GM12878 (cell line): Measurements from ENCODE around the gene SPATC1L. TPM values are rescaled to one million over a fixed set of nuclear protein-coding genes. Genes with fewer than 3 reads are reported as not detected.
A peak's percentile ranks its signal among the peaks of the same experiment; 100 is the strongest.

Experiments
- ATAC-seq: fragments of 200-7000 bp; cut with Tn5 transposase; 3 replicates; pipeline ENCODE4 v1.9.1; 2020; ENCODE audit warnings: mild to moderate bottlenecking, moderate library complexity
- BruUV-seq: library from RNA; stranded (reverse); fragments of 400-500 nt; replicated peaks from 2 replicates; lab custom pipeline; 2021; lab: Mats Ljungman, UMichigan
- CTCF ChIA-PET: fragments of 300-600 bp; sonication (Branson Sonifier 250); formaldehyde crosslinking; extraction: SDS; loops from one replicate; lab custom pipeline; 2021; ENCODE audit warnings: inconsistent platforms; lab: Yijun Ruan, JAX
- POLR2A ChIA-PET: fragments of 350-600 bp; formaldehyde crosslinking; extraction: SDS; loops from one replicate; lab custom pipeline; 2021; ENCODE audit warnings: inconsistent platforms; lab: Charles Lee
- RAD21 ChIA-PET: fragments of 300-600 bp; sonication (Branson Sonifier 250); formaldehyde crosslinking; loops from one replicate; lab custom pipeline; 2023; ENCODE audit warnings: antibody characterized with exemption; ENCODE audit not compliant: unreplicated experiment; lab: Charles Lee
- SMC1A ChIA-PET: fragments of 300-600 bp; sonication (Branson Sonifier 250); formaldehyde crosslinking; loops from one replicate; lab custom pipeline; 2023; ENCODE audit not compliant: unreplicated experiment, uncharacterized antibody; lab: Charles Lee
- DNase-seq: peaks from one replicate; pipeline ENCODE4 v3.0.0-alpha.2; 2011; ENCODE audit warnings: low read depth, low spot score
- FAIRE-seq: peaks from 3 replicates; lab custom pipeline; 2011; peaks lifted over from hg19 to GRCh38; lab: Jason Lieb, UNC
- H2AFZ ChIP-seq: 2 replicates; pipeline ENCODE4 v1.6.0; 2011; ENCODE audit warnings: low read depth, low read length, control low read depth; ENCODE audit not compliant: control insufficient read depth
- H3K27ac ChIP-seq: 2 replicates; pipeline ENCODE4 v1.5.1; 2011; ENCODE audit warnings: control low read depth; ENCODE audit not compliant: control insufficient read depth, insufficient read depth
- H3K27me3 ChIP-seq, 2 experiments: replicated peaks in 1 of 2; 2 replicates each; pipeline versions ENCODE4 v1.6.0 to v1.6.1; 2011; ENCODE audit warnings: low read length in 1 of 2; ENCODE audit not compliant: control insufficient read depth in 2 of 2, insufficient read depth in 2 of 2
- H3K36me3 ChIP-seq, 2 experiments: 2 replicates each; pipeline ENCODE4 v1.5.1; 2011; ENCODE audit warnings: low read length in 1 of 2; ENCODE audit not compliant: control insufficient read depth in 2 of 2, insufficient read depth in 2 of 2
- H3K4me1 ChIP-seq: 2 replicates; pipeline ENCODE4 v1.6.1; 2011; ENCODE audit warnings: mild to moderate bottlenecking, low read length, moderate library complexity, mixed read lengths; ENCODE audit not compliant: control insufficient read depth, insufficient read depth
- H3K4me2 ChIP-seq: 2 replicates; pipeline ENCODE4 v1.6.0; 2011; ENCODE audit warnings: control low read depth; ENCODE audit not compliant: control insufficient read depth, insufficient read depth
- H3K4me3 ChIP-seq: fragments of 200-600 bp; sonication (generic); 2 replicates; pipeline ENCODE4 v1.5.1; 2016
- H3K79me2 ChIP-seq: 2 replicates; pipeline ENCODE4 v1.6.0; 2011; ENCODE audit warnings: low read length; ENCODE audit not compliant: control insufficient read depth, insufficient read depth
- H3K9ac ChIP-seq: 2 replicates; pipeline ENCODE4 v1.8.0; 2011; ENCODE audit warnings: low read length, control low read depth, mixed read lengths; ENCODE audit not compliant: control insufficient read depth, insufficient read depth
- H3K9me3 ChIP-seq: replicated peaks from 3 replicates; pipeline ENCODE4 v1.5.1; 2011; ENCODE audit warnings: mild to moderate bottlenecking, low read length; ENCODE audit not compliant: control insufficient read depth, insufficient read depth
- H4K20me1 ChIP-seq: 2 replicates; pipeline ENCODE4 v1.6.0; 2011; ENCODE audit not compliant: control insufficient read depth, insufficient read depth
- CHD2 ChIP-seq: IDR thresholded peaks from 2 replicates; pipeline ENCODE4 v1.6.1; 2011; ENCODE audit warnings: low read depth, low read length, improper control_type of control experiment, borderline replicate concordance
- CTCF ChIP-seq, 3 experiments: IDR thresholded peaks in 2 of 3; conservative IDR thresholded peaks in 1 of 3; 2 replicates each; pipeline ENCODE4 v1.5.1; 2011; ENCODE audit warnings: low read depth in 3 of 3, low read length in 3 of 3, mild to moderate bottlenecking in 3 of 3, control low read depth in 2 of 3, moderate library complexity in 2 of 3, inconsistent platforms in 1 of 3, mixed read lengths in 1 of 3; ENCODE audit not compliant: control insufficient read depth in 2 of 3, insufficient read depth in 1 of 3; ENCODE audit errors: extremely low read depth in 1 of 3
- HSF1 ChIP-seq: fragments of 150-350 bp; IDR thresholded peaks from 2 replicates; pipeline ENCODE4 v1.6.1; 2014; ENCODE audit warnings: mild to moderate bottlenecking, low read depth, low read length
- IKZF1 ChIP-seq: fragments of 450-650 bp; conservative IDR thresholded peaks from 2 replicates; pipeline ENCODE4 v1.6.1; 2017; ENCODE audit warnings: antibody characterized with exemption, mild to moderate bottlenecking
- IRF4 ChIP-seq: IDR thresholded peaks from 2 replicates; pipeline ENCODE4 v1.6.1; 2011; ENCODE audit warnings: low read depth, low read length
- LARP7 ChIP-seq: fragments of 450-650 bp; IDR thresholded peaks from 2 replicates; pipeline ENCODE4 v1.6.1; 2017; ENCODE audit warnings: mild to moderate bottlenecking
- NFXL1 ChIP-seq: fragments of 450-650 bp; IDR thresholded peaks from 2 replicates; pipeline ENCODE4 v1.6.1; 2017; ENCODE audit warnings: antibody characterized with exemption, mild to moderate bottlenecking, borderline replicate concordance
- RAD21 ChIP-seq: IDR thresholded peaks from 2 replicates; pipeline ENCODE4 v1.6.1; 2011; ENCODE audit warnings: mild to moderate bottlenecking, low read depth, low read length, moderate library complexity; ENCODE audit not compliant: insufficient read depth
- SKIL ChIP-seq: fragments of 450-650 bp; IDR thresholded peaks from 2 replicates; pipeline ENCODE4 v1.6.1; 2017; ENCODE audit warnings: mild to moderate bottlenecking, low read depth, inconsistent platforms; ENCODE audit not compliant: poor library complexity, severe bottlenecking
- SMAD5 ChIP-seq: IDR thresholded peaks from 2 replicates; pipeline ENCODE4 v1.6.1; 2016; ENCODE audit warnings: antibody characterized with exemption, low read depth
- SMC3 ChIP-seq: IDR thresholded peaks from 2 replicates; pipeline ENCODE4 v1.6.1; 2011; ENCODE audit warnings: low read length, improper control_type of control experiment, borderline replicate concordance
- TCF12 ChIP-seq: IDR thresholded peaks from 2 replicates; pipeline ENCODE4 v1.6.1; 2011; ENCODE audit warnings: low read depth, mild to moderate bottlenecking, low read length
- ZNF207 ChIP-seq: fragments of 450-650 bp; IDR thresholded peaks from 2 replicates; pipeline ENCODE4 v1.6.1; 2014; ENCODE audit warnings: antibody characterized with exemption, mild to moderate bottlenecking, borderline replicate concordance
- WGBS: methylation state at CpG from one replicate; pipeline ENCODE4 v1.1.6; 2016; ENCODE audit warnings: low lambda C conversion rate; ENCODE audit not compliant: insufficient replicate concordance, insufficient coverage; ENCODE audit errors: missing lambda C conversion rate; 5-methylcytosine and 5-hydroxymethylcytosine counted together
- in situ Hi-C: fragments of 300-500 bp; cut with MboI; formaldehyde crosslinking; loops from 9 replicates; pipeline ENCODE4 v1.14.3; 2018; ENCODE audit warnings: mixed read lengths
- intact Hi-C: fragments of 100-400 bp; cut with micrococcal nuclease; formaldehyde crosslinking; loops from one replicate; pipeline ENCODE4 v1.14.2; 2022; ENCODE audit not compliant: unreplicated experiment
- polyA plus RNA-seq, 11 experiments: library from polyadenylated mRNA; depleted of rRNA in 4 of 11; unstranded in 6 of 11; stranded (reverse) in 5 of 11; fragments of >200 nt; fragmentation: Nextera tagmentation in 4 of 11; fragmentation: Illumina TruSeq in 1 of 11; extraction: Ambion mirVana in 4 of 11; extraction: Trizol in 1 of 11; gene quantifications; 1 replicate in 1 of 11; 2 replicates in 10 of 11; pipeline versions ENCODE4 v1.2.1 to v1.2.3, GENCODE V29; 2011 to 2016; ENCODE audit warnings: inconsistent platforms in 2 of 11, missing spikeins in 2 of 11, low read depth in 1 of 11
- total RNA-seq, 4 experiments: library from RNA; depleted of rRNA in 3 of 4; stranded (reverse); fragments of >200 nt in 3 of 4; fragmentation: Illumina TruSeq in 1 of 4; extraction: Trizol in 1 of 4; gene quantifications; 2 replicates each; pipeline versions ENCODE4 v1.2.1 to v1.2.3, GENCODE V29; 2013 to 2021

SPATC1L gene
- total and polyA plus RNA-seq, 10 of the 15 experiments (the other 5 are each of a cell fraction or from before 2014, with no cell fraction given) = 1.4 to 16.0 (median 7.0) TPM; not detected in 2

GRCh38 chr21:46153247-46154154, 30.8 kb downstream of the SPATC1L start:
- Histone ChIP-seq H3K9ac (no peak overlapping the region), H3K4me3 (no peak overlapping the region), H3K79me2 (no peaks in the 10 kb centered on the region), H3K27me3 (no peaks in the 10 kb centered on the region), H4K20me1 (no peaks in the 10 kb centered on the region), H3K9me3 (no peaks in the 10 kb centered on the region), H3K4me1 (no peaks in the 10 kb centered on the region), H3K27ac (no peak overlapping the region), H3K36me3 (no peaks in the 10 kb centered on the region), H3K4me2 (0 out of 2 replicates have a peak overlapping the region, but pooled peaks have one; percentile 13), H2AFZ (no peak overlapping the region; the same call in 1 of the 2 replicates)
- in situ Hi-C loops (no loop called here), intact Hi-C loops (no loop called here)
- ATAC-seq = peak; percentile 88
- ChIA-PET SMC1A (interaction anchor here (1.0 to 1.8 kb wide), 2 partner anchors 10 to 22 kb away, joined by 3 to 7 read pairs; no protein-coding TSS in a partner anchor), RAD21 (interaction anchor here (1.0 kb wide), 1 partner anchor 131 kb away, joined by 3 read pairs; no protein-coding TSS in a partner anchor), CTCF (interaction anchor here (0.9 to 2.4 kb wide), 7 partner anchors 10 to 310 kb away, joined by 3 to 11 read pairs (median 4); a partner anchor contains a TSS), POLR2A (no interaction called here)
- TF ChIP-seq TCF12 (no peak), LARP7 (no peak), IRF4 (no peak), SMC3 (peak; percentile 33; the same call in 1 of the 2 replicates), ZNF207 (0 out of 2 replicates have a peak, but pooled peaks have one; percentile 26), NFXL1 (no peak), SMAD5 (no peak), RAD21 (peak; percentile 50), CHD2 (0 out of 2 replicates have a peak, but pooled peaks have one; percentile 35), IKZF1 (no peak), SKIL (no peak), HSF1 (peak; percentile 72; the same call in 1 of the 2 replicates), CTCF (IDR thresholded peaks at IDR 0.05 in 2 of 3, conservative IDR thresholded peaks at IDR 0.05 in 1 of 3; ENCODE audit: control insufficient read depth in 2 of 3, extremely low read depth in 1 of 3, insufficient read depth in 1 of 3, low read depth in 3 of 3, low read length in 3 of 3) (peak; percentile 65 to 71 (median 68))
- 27% methylated on average over 30 of the region's 33 CpGs for WGBS
- no peak for DNase-seq
- no TSS peak for BruUV-seq
- no peak for FAIRE-seq
